H1 (cell line): Measurements from ENCODE around the gene RNASET2. TPM values are rescaled to one million over a fixed set of nuclear protein-coding genes. Genes with fewer than 3 reads are reported as not detected.

ENCODE experiments used
- CHD1 ChIP-seq: IDR thresholded peaks from 2 replicates; pipeline ENCODE4 v1.6.1; 2012; ENCODE audit warnings: low read depth, low read length, improper control_type of control experiment
- CHD7 ChIP-seq: fragments of 300-600 bp; sonication (generic); IDR thresholded peaks from 2 replicates; pipeline ENCODE4 v1.7.1; 2012; ENCODE audit warnings: low read length, moderate library complexity, mild to moderate bottlenecking, inconsistent platforms; ENCODE audit not compliant: insufficient replicate concordance
- HDAC2 ChIP-seq, 2 experiments: fragments of 300-600 bp in 1 of 2; sonication (generic) in 1 of 2; IDR thresholded peaks; 2 replicates each; pipeline ENCODE4 v1.6.1; 2011 to 2012; ENCODE audit warnings: low read depth in 2 of 2, low read length in 2 of 2, mild to moderate bottlenecking in 2 of 2, moderate library complexity in 2 of 2, borderline replicate concordance in 1 of 2, inconsistent platforms in 1 of 2
- polyA plus RNA-seq, 7 experiments: library from polyadenylated mRNA; depleted of rRNA in 3 of 7; stranded (reverse) in 5 of 7; unstranded in 2 of 7; fragments of >200 nt in 5 of 7; fragments of 200-250 nt in 2 of 7; gene quantifications; 1 replicate in 5 of 7; 2 replicates in 1 of 7; 4 replicates in 1 of 7; pipeline versions ENCODE4 v1.2.1 to v1.2.3, GENCODE V29; 2011 to 2013; ENCODE audit warnings: missing spikeins in 2 of 7, mixed read lengths in 2 of 7
- total RNA-seq: library from RNA; stranded (reverse); fragmentation: NEBNext Ultra II Directional; extraction: Animal tissue kit (Norgen Biotek cat#: 25700); gene quantifications from 2 replicates; pipeline ENCODE4 v1.2.1, GENCODE V29; 2021

Gene RNASET2
- total and polyA plus RNA-seq, 2 of the 8 experiments (the other 6 are each of a cell fraction or from before 2014, with no cell fraction given): 15.7 to 22.9 TPM

GRCh38 chr6:166950443-166950821 lies 5.9 kb downstream of the RNASET2 start (continued):
- TF ChIP-seq CHD7 (no peak), HDAC2 (IDR thresholded peaks at IDR 0.05; ENCODE audit: borderline replicate concordance in 1 of 2, low read depth in 2 of 2, low read length in 2 of 2) (no peak), CHD1 (no peak)
- TF ChIP-seq, all 59 proteins: peak for 0
